A673 (cell line): Measurements from ENCODE around the gene SPOCD1. TPM values are rescaled to one million over a fixed set of nuclear protein-coding genes. Genes with fewer than 3 reads are reported as not detected.

Experiments
- BruUV-seq: library from RNA; stranded (reverse); fragments of 400-500 nt; replicated peaks from 2 replicates; lab custom pipeline; 2021; lab: Mats Ljungman, UMichigan
- CTCF ChIA-PET: fragments of 300-600 bp; sonication (Branson Sonifier 250); formaldehyde crosslinking; loops from one replicate; lab custom pipeline; 2022; ENCODE audit warnings: antibody characterized with exemption; lab: Charles Lee
- POLR2A ChIA-PET: fragments of 300-600 bp; sonication (Branson Sonifier 250); formaldehyde crosslinking; loops from one replicate; lab custom pipeline; 2022; ENCODE audit warnings: antibody characterized with exemption; ENCODE audit not compliant: low non-redundant PET; lab: Charles Lee
- DNase-seq: peaks from one replicate; pipeline ENCODE4 v3.0.0-alpha.2; 2015; ENCODE audit warnings: low spot score
- H3K27ac ChIP-seq: fragments of 200-600 bp; sonication (generic); 2 replicates; pipeline ENCODE4 v1.5.1; 2016; ENCODE audit warnings: mixed run types, low read depth, mild to moderate bottlenecking, mixed read lengths, antibody characterized with exemption, low read length; ENCODE audit not compliant: poor library complexity, severe bottlenecking
- H3K27me3 ChIP-seq: fragments of 200-600 bp; sonication (generic); replicated peaks from 2 replicates; pipeline ENCODE4 v1.6.1; 2017; ENCODE audit warnings: mixed run types, low read depth, mild to moderate bottlenecking, mixed read lengths, antibody characterized with exemption, low read length; ENCODE audit not compliant: insufficient read depth, poor library complexity
- H3K36me3 ChIP-seq: fragments of 200-600 bp; sonication (generic); 2 replicates; pipeline ENCODE4 v1.6.1; 2016; ENCODE audit warnings: mixed run types, mild to moderate bottlenecking, mixed read lengths, antibody characterized with exemption, low read length; ENCODE audit not compliant: insufficient read depth, poor library complexity, severe bottlenecking
- H3K4me1 ChIP-seq: fragments of 200-600 bp; sonication (generic); 2 replicates; pipeline ENCODE4 v1.6.1; 2017; ENCODE audit warnings: mixed run types, mild to moderate bottlenecking, mixed read lengths, antibody characterized with exemption, low read length; ENCODE audit not compliant: insufficient read depth, poor library complexity, severe bottlenecking
- H3K4me3 ChIP-seq: fragments of 200-600 bp; sonication (generic); 2 replicates; pipeline ENCODE4 v1.5.1; 2016; ENCODE audit warnings: low read depth, mixed run types, mild to moderate bottlenecking, mixed read lengths, low read length; ENCODE audit not compliant: poor library complexity, severe bottlenecking
- H3K9me3 ChIP-seq: fragments of 200-600 bp; sonication (generic); 2 replicates; pipeline ENCODE4 v1.6.1; 2016; ENCODE audit warnings: mixed run types, low read depth, mild to moderate bottlenecking, mixed read lengths, antibody characterized with exemption, low read length; ENCODE audit not compliant: poor library complexity, severe bottlenecking
- EZH2 ChIP-seq: fragments of 200-600 bp; sonication (generic); IDR thresholded peaks from 2 replicates; pipeline ENCODE4 v1.6.1; 2017; ENCODE audit warnings: borderline replicate concordance, low read depth, mild to moderate bottlenecking, mixed read lengths, antibody characterized with exemption, low read length; ENCODE audit not compliant: poor library complexity, severe bottlenecking
- intact Hi-C: fragments of 100-400 bp; cut with micrococcal nuclease; formaldehyde crosslinking; loops from one replicate; pipeline ENCODE4 v1.10.0; 2022; ENCODE audit not compliant: unreplicated experiment
- total RNA-seq: library from RNA; stranded (reverse); gene quantifications from 2 replicates; pipeline ENCODE4 v1.2.3, GENCODE V29; 2021
- TF ChIP-seq, protein P1 (sequence below): fragments of 300-800, 200-600 bp; sonication (generic); conservative IDR thresholded peaks from 2 replicates; pipeline ENCODE4 v1.5.1; 2017; ENCODE audit warnings: low read depth, mild to moderate bottlenecking, antibody characterized with exemption, low read length, moderate library complexity, mixed read lengths

The SPOCD1 gene
- total RNA-seq, 1 experiment from 2014 or later, result 0.58 TPM

DNA sequence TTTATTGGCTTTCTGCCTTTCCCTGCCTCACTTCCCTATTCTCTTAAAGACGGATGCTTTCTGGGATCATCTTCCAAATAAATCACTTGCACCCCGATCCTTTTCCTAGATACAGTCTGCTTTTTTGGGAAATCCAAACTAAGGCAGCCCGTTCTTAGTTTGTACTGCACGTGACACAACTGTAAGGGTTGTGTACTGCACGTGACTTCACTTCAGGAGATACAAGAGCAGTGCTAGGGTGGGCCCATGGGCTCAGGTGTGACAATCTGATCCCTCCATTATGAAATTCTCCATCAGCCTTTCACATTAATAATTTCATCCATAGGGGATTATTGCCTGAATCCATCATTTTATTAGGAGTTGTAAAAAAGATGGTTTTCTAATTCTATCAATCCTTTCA lies 33.8 kb upstream of the SPOCD1 start:
- H3K4me1 ChIP-seq, result no peaks in the 10 kb centered on the region
- no peak overlapping the region for H3K4me3 ChIP-seq
- no TSS peak for BruUV-seq
- POLR2A ChIA-PET, result no interaction called here
- CTCF ChIA-PET, result no interaction called here
- no peak for DNase-seq
- H3K36me3 ChIP-seq, result no peaks in the 10 kb centered on the region
- H3K27me3 ChIP-seq, result no peaks in the 10 kb centered on the region
- no peak overlapping the region for H3K27ac ChIP-seq
- intact Hi-C loops, result no loop called here
- no peaks in the 10 kb centered on the region for H3K9me3 ChIP-seq
- TF ChIP-seq, protein P1, sequence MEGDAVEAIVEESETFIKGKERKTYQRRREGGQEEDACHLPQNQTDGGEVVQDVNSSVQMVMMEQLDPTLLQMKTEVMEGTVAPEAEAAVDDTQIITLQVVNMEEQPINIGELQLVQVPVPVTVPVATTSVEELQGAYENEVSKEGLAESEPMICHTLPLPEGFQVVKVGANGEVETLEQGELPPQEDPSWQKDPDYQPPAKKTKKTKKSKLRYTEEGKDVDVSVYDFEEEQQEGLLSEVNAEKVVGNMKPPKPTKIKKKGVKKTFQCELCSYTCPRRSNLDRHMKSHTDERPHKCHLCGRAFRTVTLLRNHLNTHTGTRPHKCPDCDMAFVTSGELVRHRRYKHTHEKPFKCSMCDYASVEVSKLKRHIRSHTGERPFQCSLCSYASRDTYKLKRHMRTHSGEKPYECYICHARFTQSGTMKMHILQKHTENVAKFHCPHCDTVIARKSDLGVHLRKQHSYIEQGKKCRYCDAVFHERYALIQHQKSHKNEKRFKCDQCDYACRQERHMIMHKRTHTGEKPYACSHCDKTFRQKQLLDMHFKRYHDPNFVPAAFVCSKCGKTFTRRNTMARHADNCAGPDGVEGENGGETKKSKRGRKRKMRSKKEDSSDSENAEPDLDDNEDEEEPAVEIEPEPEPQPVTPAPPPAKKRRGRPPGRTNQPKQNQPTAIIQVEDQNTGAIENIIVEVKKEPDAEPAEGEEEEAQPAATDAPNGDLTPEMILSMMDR, result no peak
- no peak for TF ChIP-seq EZH2

DNA sequence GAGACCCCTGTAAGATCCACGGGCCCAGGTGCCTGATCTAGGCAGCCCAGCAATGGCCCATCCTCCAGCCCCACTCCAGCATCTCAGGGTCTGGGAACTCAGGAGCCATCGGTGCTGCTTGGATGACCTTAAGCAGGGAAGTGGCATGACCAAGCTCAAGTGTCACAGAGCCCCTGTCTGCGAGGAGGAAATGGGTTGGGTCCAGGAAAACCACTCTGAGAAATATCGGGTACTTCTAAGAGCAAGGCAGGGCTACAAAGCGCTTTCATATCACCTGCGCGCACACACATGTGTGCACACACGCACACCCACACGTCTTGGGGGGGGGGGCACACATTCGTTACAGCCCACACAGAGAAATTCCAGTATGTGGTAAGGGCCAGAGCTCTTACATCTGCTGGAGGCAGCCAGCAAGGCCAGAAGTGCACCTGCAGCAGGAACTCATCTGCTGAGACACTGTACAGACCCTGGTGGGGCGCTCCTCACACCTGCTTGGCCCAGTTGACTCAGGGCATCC lies 32.6 kb upstream of the SPOCD1 start:
- no peaks in the 10 kb centered on the region for H3K36me3 ChIP-seq
- intact Hi-C loops, result no loop called here
- no peaks in the 10 kb centered on the region for H3K27me3 ChIP-seq
- TF ChIP-seq, protein P1, result no peak
- no peak for TF ChIP-seq EZH2
- H3K4me1 ChIP-seq, result no peaks in the 10 kb centered on the region
- no peak for DNase-seq
- POLR2A ChIA-PET, result no interaction called here
- H3K9me3 ChIP-seq, result no peaks in the 10 kb centered on the region
- CTCF ChIA-PET, result no interaction called here
- no TSS peak for BruUV-seq
- no peak overlapping the region for H3K4me3 ChIP-seq
- H3K27ac ChIP-seq, result no peak overlapping the region

DNA sequence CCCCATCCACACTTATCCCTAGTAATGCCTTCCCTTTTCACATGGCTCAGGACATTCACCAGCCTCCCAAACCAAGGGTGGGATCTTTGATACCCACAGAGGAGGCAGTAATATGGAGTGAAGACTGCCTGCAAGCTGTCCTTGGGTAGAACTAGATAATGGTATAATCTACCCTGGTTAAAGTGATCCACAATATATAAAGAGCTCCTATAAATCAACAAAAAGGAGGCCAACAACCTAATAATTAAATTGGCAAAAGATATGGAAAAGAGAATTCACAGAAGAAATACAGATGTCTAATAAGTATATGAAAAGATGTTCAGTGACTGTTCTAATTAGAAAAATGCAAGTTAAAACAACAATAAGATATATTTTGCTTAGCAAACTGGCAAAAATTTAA lies 30.7 kb upstream of the SPOCD1 start:
- Histone ChIP-seq H3K27ac (no peak overlapping the region), H3K36me3 (no peaks in the 10 kb centered on the region), H3K27me3 (no peaks in the 10 kb centered on the region), H3K9me3 (no peaks in the 10 kb centered on the region), H3K4me3 (no peak overlapping the region), H3K4me1 (no peaks in the 10 kb centered on the region)
- no peak for DNase-seq
- TF ChIP-seq, protein P1, result no peak
- no peak for TF ChIP-seq EZH2
- intact Hi-C loops, result no loop called here
- ChIA-PET POLR2A (no interaction called here), CTCF (no interaction called here)
- BruUV-seq, result no TSS peak
